ENCODE results near the gene RNF121. TPM values are rescaled to one million over a fixed set of nuclear protein-coding genes. Genes with fewer than 3 reads are reported as not detected.

RNF121 gene
- total RNA-seq, 1 donor: 32.2 TPM

GRCh38 chr11:72010529-72011233, 81.8 kb downstream of the RNF121 start:
- H3K4me1 ChIP-seq (ENCODE audit: insufficient read depth, low read length): no peaks in the 10 kb centered on the region
- H4K20me1 ChIP-seq (ENCODE audit: insufficient read depth, low read length): peaks cover 49% of the 10 kb centered on the region
- no peak overlapping the region for H3K4me2 ChIP-seq (ENCODE audit: insufficient read depth, low read length)
- peaks cover 22% of the 10 kb centered on the region for H3K79me2 ChIP-seq (ENCODE audit: insufficient read depth, low read length)
- H2AFZ ChIP-seq (ENCODE audit: low read length): no peak overlapping the region
- DNase-seq (ENCODE audit: insufficient read length, low spot score, missing footprints): peak; percentile 65
- H3K4me3 ChIP-seq (ENCODE audit: insufficient read depth, low read length): no peak overlapping the region
- H3K36me3 ChIP-seq (ENCODE audit: insufficient read depth, low read length): peaks cover 96% of the 10 kb centered on the region
- H3K27me3 ChIP-seq (ENCODE audit: insufficient read depth, low read length): no peaks in the 10 kb centered on the region
- H3K9me3 ChIP-seq (ENCODE audit: low read depth, low read length): no peaks in the 10 kb centered on the region
- no peak overlapping the region for H3K27ac ChIP-seq (ENCODE audit: low read depth, low read length)
- TF ChIP-seq CTCF (IDR thresholded peaks at IDR 0.05; ENCODE audit: extremely low read depth, low read depth, low read length): no peak

- H2AFZ ChIP-seq (ENCODE audit: low read length): no peak overlapping the region
- H3K9me3 ChIP-seq (ENCODE audit: low read depth, low read length): no peaks in the 10 kb centered on the region
- H4K20me1 ChIP-seq (ENCODE audit: insufficient read depth, low read length): peaks cover 54% of the 10 kb centered on the region
- DNase-seq (ENCODE audit: insufficient read length, low spot score, missing footprints): peak; percentile 60
- no peaks in the 10 kb centered on the region for H3K4me1 ChIP-seq (ENCODE audit: insufficient read depth, low read length)
- TF ChIP-seq CTCF (IDR thresholded peaks at IDR 0.05; ENCODE audit: extremely low read depth, low read depth, low read length): no peak
- no peak overlapping the region for H3K27ac ChIP-seq (ENCODE audit: low read depth, low read length)
- no peak overlapping the region for H3K4me2 ChIP-seq (ENCODE audit: insufficient read depth, low read length)
- no peaks in the 10 kb centered on the region for H3K27me3 ChIP-seq (ENCODE audit: insufficient read depth, low read length)
- H3K79me2 ChIP-seq (ENCODE audit: insufficient read depth, low read length): peaks cover 22% of the 10 kb centered on the region
- H3K36me3 ChIP-seq (ENCODE audit: insufficient read depth, low read length): peaks cover 95% of the 10 kb centered on the region
- H3K4me3 ChIP-seq (ENCODE audit: insufficient read depth, low read length): no peak overlapping the region
Observed at GRCh38 chr11:72012091-72012630, 83.3 kb downstream of the RNF121 start.

- Histone ChIP-seq H4K20me1 (ENCODE audit: insufficient read depth, low read length) (peaks cover 52% of the 10 kb centered on the region), H3K4me2 (ENCODE audit: insufficient read depth, low read length) (no peak overlapping the region), H3K27ac (ENCODE audit: low read depth, low read length) (no peak overlapping the region), H3K9me3 (ENCODE audit: low read depth, low read length) (no peaks in the 10 kb centered on the region), H3K79me2 (ENCODE audit: insufficient read depth, low read length) (peaks cover 22% of the 10 kb centered on the region), H3K4me1 (ENCODE audit: insufficient read depth, low read length) (no peaks in the 10 kb centered on the region), H2AFZ (ENCODE audit: low read length) (no peak overlapping the region), H3K27me3 (ENCODE audit: insufficient read depth, low read length) (no peaks in the 10 kb centered on the region), H3K36me3 (ENCODE audit: insufficient read depth, low read length) (peaks cover 95% of the 10 kb centered on the region), H3K4me3 (ENCODE audit: insufficient read depth, low read length) (no peak overlapping the region)
- no peak for TF ChIP-seq CTCF (IDR thresholded peaks at IDR 0.05; ENCODE audit: extremely low read depth, low read depth, low read length)
- peak; percentile 85 for DNase-seq (ENCODE audit: insufficient read length, low spot score, missing footprints)
Observed at GRCh38 chr11:72012897-72013721, 84.3 kb downstream of the RNF121 start.
